ENCODE data around the gene MEGF9.

Gene MEGF9

DNA sequence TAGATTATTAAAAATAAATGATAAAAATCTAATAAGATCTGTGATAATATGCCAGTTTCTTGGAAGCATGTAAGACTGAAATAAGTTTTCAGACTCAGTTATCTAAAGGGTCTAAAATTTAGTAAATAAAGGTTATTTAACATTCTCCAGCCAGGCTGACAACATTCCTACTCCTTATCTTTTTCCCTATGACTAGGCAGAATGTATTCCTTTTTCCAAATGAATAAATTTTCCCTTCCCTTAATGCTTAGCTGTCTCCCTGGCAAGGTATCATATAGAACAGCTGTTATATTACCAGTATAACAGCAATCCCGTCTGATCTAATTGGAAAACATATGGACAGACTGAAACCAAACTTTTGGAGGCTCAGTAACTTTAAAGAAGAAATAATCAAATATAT is 13.0 kb downstream of the MEGF9 start:
- no peak for DNase-seq

DNA sequence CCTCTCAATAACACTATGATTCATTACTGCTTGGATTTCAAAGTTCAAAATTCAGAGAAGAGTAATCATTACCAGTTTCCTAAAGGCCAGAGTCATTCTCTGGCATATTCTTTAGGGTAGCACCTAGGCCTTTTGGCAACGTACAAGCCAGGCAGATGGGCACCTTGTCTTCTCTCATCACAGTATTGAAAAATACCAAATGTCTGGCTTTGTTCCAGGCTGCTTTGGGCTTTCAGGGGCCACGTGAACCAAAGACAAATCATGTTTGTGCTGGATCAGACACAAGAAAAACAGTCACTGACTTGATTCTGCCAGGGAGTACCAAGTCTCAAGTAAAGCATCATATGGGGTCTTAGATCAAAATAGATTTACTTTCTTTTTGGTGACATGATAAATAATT is 15.5 kb downstream of the MEGF9 start:
- DNase-seq, result no peak

DNA sequence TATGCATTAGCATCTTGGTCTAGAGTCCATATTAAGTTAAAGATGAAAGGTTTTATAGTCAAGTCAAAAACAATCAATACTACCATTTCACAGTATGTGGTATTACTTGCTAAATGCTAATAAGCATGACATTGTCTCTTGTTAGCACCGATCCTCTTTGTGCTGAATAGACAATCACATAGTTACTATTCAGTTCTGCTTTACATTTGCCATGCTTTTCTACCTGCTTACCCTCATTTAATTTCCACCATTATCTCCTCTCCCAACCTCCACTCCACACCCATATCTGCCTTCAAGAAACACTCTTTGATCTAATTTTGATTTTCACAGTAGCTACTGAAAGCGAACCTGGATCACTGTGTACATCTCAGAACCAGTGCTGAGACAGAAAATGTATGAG is 16.8 kb downstream of the MEGF9 start:
- DNase-seq, result no peak

DNA sequence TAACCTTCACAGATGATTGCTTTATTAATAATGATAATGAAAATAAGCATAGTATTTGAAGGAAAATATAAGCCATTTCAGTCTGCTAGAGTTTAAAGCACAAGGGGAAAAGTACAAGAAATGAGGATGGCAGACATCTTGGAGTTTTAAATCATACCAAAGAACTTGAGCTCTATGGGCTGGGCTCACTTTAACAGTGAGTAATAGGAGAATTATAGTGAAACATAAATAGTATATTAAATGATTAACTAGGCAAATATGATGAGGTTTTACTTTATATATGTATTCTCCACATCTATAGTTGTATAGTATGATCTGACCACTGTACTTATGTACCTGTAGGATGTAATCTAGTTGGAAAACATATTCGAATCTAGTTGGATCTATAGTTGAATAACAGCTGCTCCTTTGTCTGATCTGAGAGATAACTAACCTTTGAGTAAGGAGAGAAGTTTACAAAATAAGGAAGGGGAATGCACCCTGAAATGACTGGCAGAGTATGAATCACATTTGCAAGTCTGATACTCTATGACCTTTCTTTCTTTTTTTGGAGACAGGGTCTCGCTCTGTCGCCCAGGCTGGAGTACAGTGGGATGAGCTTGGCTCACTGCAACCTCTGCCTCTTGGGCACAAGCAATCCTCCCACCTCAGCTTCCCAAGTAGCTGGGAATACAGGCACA is 17.6 kb downstream of the MEGF9 start:
- no peak for DNase-seq

DNA sequence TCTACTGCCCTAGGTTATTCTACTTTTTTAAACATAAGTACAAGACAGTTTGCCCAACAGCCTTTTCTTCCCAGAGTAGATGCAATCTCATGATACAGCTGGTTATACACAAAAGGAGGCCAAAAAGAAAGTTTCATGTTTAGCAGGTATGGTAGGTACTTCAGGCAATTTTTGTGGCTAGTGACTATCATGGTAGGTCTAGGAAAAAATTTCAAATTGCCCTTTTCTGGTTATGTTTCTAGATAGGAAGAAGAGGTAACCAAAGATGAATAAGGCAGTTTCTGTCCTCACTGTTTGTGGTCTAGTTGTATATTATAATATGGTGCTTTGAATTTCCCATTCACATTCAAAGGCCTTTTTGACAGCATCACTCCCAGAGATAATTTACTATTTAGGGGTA is 19.7 kb downstream of the MEGF9 start:
- DNase-seq, result no peak

DNA sequence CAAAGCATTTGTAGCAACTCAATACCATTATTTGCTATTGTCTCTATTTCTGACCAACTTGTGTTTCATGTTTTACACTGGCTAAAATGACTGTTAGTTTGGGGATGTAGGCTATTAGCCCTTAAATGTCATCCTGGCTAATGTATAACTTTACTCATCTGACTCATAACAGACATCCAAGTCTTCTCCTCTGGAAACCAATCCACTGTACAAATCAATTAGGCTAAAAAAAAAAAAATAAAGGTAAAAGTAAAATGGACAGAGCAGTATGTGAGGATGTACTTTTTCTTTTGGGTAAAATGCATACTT is 20.6 kb downstream of the MEGF9 start:
- DNase-seq, result no peak

DNA sequence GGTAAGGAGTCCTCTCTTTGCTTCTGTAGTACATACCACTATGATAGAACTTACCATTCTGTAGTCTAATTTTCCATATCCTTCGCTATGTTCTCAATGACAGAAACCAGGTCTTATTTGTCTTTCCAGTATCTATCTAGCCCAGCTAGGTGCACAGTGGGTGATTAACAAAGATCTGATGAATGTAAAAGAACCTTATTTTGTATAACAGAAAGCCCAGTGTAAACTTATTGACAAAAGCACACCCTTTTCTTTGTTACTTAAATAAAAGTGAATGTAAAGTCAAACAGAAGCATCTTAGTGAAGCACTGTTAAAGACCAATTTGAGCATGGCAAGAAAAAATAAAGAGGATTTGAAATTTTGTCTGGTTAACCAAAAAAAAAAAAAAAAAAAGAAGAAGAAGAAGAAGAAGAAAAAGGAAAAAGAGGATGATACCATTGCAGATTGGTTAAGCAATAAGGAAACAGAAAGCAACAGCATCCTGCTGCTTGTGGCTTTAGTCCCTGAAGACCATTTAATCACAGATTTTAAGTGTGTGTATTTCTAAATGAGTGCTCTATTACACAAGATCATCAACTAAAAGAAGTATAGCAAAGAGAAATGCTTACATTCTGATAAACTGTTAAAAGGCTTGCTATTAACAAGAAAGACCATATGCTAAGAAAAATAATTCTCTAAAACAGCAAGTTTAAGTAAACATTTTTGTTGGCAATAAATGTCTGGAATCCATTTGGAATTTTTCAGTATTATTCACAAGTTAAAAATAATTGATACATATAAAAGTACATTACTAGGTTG is 21.2 kb downstream of the MEGF9 start:
- DNase-seq, result no peak

DNA sequence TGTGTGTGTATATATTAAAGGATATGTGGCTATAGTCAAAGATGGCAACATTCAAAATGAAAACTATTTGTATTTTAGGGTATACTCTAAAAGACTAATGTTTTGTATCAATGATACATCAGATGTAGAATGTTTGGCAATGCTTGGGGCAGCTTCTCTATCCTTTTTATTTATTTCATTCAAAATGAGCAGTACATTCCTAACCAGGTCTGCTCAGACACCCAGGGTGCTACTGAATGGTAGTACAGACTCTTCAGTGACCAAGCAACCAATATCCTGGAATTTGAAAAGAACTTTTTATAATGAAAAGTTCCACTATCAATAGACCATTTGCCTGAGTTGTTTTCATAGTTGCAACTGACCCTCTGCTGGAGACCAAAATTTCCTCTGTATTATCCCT is 23.9 kb downstream of the MEGF9 start:
- DNase-seq, result no peak

DNA sequence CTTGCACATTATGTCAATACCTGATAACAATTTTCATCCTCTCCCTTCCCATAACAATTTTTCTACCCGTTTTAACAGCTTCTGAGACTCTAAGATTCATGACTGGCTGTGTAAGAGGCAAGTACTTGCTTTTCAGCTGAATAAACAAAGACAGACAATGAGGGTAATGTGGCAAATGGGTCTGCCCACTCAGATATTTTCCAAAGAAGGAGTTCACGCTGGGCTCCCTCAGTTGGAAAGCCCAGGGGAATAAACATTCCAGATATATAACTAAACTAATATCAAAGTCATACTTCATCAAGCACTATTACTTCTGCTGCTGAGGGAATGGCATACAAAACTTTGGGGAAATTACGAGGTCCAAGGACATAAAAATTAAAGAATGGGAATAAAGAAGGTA is 24.4 kb downstream of the MEGF9 start:
- no peak for DNase-seq

DNA sequence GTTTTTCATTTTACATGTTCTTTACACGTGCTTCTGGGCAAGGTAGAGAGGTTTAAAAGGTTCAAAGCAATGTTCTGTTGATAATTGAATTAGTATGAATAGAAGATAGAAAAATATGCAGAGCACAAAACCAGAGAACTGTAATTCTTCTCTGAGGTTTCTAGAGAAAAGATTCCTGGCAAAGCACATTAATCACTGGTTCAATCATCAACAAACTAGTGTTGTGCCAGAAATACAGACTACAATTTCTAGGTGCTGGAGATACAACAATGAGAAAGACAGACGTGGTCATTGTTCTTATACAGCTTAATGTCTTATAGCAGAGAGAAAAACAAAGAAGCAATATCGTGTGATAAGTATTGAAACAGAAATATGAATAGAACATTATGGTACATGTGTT is 25.5 kb downstream of the MEGF9 start:
- DNase-seq, result no peak

DNA sequence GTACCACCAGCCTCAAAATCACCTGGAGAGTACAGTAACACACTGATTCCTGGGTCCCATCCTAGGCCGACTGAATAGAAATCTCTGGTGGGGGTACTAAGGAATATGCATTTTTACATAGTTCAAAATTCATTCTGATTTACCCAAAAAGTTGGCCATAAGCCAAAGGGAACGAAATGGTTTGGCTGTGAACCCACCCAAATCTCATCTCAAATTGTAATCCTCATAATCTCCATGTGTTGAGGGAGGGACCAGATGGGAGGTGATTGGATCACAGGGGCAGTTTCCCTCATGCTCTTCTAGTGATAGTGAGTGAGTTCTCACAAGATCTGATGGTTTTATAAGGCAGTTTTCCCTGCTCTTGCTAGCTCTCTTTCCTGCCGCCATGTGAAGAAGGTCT is 31.1 kb downstream of the MEGF9 start:
- no peak for DNase-seq

DNA sequence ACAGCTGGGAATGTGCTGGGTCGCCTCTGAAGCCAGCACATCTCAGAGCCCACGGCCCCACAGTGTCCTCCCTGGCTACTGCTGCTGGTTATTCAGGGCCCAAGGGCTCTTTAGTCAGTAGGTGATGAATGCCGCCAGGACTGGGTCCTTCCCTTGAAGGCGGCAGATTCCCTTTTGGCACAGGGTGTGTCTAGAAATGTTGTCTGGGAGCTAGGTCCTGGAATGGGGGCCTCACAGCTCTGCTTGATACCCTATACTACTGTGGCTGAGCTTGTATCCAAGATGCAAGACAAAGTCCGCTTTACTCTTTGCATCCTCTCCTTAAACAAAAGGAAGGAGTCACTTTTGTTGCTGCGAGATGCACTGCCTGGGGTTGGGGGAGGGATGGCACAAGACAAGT is 33.1 kb downstream of the MEGF9 start:
- DNase-seq, result no peak

DNA sequence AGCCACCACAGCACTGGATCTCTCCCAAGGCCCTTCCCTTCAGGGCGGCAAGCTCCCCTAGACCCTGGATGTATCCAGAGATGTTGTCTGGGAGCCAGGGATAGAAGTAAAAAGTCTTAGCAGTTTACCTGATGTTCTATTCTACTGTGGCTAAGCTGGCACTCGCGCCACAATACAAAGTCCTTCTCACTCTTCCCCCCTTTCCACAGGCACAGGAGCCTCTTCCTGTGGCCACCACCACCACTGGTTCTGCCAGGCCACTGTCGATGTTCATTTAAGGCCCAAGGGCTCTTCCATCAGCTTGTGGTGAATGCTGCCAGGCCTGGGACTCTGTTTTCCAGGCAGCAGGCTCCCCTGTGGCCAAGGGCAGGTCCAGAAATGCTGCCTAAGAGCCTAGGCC is 33.7 kb downstream of the MEGF9 start:
- no peak for DNase-seq

DNA sequence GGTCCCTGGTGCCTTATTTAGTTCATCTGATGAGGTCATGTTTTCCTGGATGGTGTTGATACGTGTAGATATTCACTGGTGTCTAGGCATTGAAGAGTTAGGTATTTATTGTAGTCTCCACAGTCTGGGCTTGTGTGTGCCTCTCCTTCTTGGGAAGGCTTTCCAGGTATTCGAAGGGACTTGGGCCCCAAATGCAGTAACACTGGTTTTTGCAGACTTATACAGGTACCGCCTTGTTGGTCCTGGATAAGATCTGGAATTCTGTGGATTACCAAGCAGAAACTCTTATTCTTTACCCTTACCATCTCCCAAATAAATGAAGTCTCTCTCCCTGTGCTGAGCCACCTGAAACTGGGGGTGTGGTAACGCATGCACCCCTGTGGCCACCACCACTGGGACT is 34.1 kb downstream of the MEGF9 start:
- no peak for DNase-seq

DNA sequence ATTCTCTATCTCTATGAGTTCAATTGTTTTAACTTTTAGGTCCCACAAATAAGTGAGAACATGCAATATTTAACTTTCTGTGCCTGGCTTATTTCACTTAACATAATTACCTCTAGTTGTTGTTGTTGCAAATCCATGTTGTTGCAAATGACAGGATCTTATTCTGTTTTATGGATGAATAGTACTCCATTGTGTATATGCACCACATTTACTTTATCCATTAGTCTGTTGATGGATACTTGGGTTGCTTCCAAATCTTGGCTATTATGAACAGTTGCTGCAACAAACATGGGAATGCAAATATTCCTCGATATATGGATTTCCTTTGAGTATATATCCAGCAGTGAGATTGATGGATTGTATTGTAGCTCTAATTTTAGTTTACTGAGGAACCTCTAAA is 36.3 kb downstream of the MEGF9 start:
- DNase-seq, result no peak

DNA sequence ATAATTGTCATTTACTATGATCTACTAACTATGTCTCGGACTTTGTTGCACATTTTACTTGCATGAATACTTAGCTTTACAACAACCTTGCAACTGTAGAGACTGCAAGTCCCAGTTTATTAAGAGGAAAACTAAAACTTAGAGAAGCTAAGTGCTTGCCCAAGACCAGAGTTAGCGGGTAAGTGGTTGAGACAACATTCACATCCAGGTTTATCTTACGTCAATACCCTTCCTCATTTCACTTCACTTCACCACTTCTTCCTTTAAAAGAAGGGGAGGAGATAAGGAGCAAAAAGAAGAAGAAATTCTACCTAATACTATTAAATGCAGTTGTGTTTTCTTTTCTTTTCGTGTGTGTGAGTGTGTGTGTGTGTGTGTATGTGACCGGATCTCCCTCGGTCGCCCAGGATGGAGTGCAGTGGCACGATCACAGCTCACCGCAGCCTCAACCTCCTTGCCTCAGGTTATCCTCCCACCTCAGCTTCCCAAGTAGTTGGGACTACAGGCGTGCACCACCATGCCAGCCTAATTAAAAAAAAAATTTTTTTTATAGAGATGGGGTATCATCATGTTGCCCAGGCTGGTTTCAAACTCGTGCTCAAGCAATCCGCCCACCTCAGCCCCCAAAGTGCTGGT is 37.4 kb downstream of the MEGF9 start:
- no peak for DNase-seq

DNA sequence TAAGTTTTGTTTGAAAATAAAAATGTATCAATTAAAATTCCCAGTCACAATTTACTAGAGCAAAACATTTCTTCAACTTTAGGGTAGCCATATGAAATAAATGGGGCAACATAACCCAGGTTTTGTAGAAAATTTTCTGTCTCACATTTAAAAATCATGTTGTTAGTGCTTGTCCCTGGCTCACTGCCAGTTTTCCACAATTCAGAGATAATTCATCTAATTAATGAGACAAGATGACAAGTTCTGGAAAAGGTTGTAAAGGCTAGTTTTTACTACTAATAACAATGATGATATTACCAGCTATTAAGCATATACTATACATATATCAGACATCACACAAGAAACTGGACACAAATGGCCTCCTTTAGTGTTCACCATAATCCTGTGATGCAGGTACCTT is 45.9 kb downstream of the MEGF9 start:
- DNase-seq, result no peak

DNA sequence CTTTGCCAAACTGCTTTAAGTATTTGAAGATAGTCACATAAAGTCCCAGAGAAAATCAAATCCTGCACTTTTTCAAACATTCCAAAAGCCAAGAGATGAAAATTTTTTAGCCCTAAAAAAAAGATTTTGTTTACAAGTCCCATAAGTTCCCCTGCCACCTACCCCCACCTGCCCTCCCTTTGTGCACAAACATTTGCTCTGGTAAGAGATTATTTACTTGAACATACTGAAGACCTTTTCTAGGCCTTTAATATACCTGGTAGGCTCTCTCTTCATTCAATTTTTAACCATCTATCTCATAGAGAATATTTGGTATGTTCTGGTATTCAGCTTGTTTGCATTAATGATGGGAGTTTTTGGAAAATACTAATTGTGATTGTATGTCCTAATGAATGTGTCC is 50.3 kb downstream of the MEGF9 start:
- DNase-seq, result no peak

DNA sequence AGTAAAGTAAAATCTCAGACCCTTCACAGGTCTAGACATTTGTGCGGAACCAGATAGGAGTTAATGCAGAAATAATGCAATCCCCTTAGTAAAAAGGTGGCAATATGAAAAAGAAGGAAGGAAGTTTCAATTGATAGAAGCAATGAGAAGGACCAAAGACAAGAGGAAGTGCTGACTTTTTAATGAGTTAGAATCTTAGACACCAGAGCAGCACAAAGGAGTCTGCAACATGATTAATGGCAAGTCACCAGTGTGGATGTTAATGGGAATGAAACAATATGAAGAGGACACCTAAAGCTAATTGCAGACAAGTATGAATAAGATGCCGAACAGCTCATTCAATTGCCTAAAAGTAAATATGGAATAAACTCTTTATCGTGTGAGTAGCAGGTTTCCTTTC is 50.9 kb downstream of the MEGF9 start:
- DNase-seq, result no peak

DNA sequence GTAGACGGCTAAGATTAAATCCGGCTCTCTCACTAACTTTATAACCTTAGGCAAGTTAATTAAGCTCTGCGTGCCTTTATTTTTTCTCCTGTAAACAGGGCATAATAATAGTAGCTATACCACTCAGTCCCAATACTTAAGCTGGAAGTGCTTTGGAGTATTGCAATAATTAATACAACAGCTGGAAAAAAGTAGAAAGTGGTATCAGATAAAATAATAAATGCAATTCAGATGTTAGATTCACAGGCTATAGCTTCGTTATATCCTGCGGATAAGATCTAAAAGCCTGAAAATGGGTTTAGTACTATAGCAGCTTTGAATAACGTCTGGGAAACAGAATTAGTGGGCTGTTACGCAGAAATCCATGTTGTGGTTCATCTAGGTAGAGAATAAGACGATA is 51.8 kb downstream of the MEGF9 start:
- DNase-seq, result no peak

DNA sequence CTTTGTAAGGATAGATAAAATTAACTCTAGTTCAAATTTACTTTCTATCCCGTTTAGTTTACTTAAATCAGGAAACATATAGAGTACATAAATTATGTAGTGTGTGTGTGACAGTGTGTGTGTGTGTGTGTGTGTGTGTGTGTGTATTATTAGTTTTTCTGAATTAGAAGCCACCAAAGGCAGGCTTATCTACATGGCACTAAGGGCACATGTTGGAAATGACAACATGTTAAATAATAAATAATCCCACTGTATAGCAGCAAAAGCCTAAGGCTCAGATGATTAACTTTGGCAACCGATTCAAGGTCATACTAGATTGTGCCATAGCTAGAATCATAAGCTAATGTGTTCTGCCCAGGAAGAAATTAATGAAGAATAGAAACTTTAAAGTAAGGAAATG is 54.6 kb downstream of the MEGF9 start:
- DNase-seq, result no peak

DNA sequence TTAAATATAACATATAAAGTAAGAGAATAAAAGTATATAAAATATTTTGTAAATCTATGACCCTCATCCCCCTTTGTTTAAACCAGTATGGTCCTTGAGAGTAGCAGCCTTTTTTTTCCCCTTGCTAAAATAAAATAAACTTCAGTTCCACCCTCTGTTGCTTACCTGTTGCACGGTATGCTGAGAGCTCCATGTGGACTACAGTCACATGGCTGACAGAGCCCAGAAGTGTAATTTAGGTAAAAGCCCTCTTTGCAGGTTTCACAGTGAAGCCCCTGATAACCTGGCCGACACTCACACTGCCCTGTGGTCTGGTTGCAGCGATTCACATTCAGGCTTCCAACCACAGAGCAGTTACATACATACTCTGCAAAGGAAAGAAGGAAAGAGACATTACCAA is 55.1 kb downstream of the MEGF9 start:
- no peak for DNase-seq

DNA sequence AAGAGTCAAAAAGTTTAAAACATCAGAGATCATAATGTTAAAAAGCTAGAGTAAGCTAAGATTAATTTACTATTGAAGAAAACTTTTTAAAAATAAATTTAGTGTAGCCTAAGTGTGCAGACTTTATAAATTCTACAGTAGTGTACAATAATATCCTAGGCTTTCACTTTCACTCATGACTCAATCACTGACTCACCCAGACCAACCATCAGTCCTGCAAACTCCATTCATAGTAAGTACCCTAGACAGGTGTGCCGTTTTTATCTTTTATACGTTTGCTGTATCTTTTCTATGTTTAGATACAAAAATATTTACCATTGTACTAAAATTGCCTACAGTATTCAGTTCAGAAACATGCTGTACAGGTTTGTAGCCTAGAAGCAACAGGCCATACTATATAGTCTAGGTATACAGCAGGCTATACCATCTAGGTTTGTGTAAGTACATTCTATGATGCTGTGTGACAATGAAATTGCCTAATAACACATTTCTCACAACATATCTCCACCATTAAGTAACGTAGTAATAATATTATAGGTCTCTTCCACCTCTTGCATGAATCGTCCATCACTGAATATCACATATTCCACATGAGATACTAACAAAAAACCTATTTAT is 59.2 kb downstream of the MEGF9 start:
- DNase-seq, result no peak

DNA sequence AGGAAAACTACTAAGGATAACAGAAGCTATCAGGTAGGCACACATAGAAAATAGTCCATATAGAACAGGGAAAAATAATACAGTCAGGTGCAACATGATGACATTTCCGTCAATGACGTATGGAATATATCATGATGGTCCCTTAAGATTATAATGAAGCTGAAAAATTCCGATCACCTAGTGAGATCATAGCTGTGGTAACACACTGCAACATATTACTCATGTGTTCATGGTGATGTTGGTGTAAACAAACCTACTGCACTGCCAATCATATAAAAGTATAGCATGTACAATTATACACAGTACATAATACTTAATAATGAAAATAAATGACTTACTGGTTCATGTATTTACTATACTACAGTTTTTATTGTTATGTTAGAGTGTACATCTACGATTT is 60.0 kb downstream of the MEGF9 start:
- no peak for DNase-seq
